ENCODE results near the gene ZNF608. TPM values are rescaled to one million over a fixed set of nuclear protein-coding genes. Genes with fewer than 3 reads are reported as not detected.
A peak's percentile ranks its signal among the peaks of the same experiment; 100 is the strongest.

The ZNF608 gene
- total RNA-seq, 1 donor from 2014 or later: 37.8 TPM

GRCh38 chr5:124752854-124753720, 6.6 kb upstream of the ZNF608 start:
- no peak for DNase-seq

GRCh38 chr5:124751031-124751430, 4.6 kb upstream of the ZNF608 start:
- DNase-seq: no peak

- peak; percentile 97 for DNase-seq
Measured at GRCh38 chr5:124748687-124749594, 2.5 kb upstream of the ZNF608 start.

- peak; percentile 77 for DNase-seq
Measured at GRCh38 chr5:124747791-124748686, 1.6 kb upstream of the ZNF608 start.

- DNase-seq: peak; percentile 97
Measured at GRCh38 chr5:124746916-124747790, 714 bp upstream of the ZNF608 start.

- peak; percentile 63 for DNase-seq
Measured at GRCh38 chr5:124745007-124745927, 1.2 kb downstream of the ZNF608 start.

- peak; percentile 67 for DNase-seq
Measured at GRCh38 chr5:124744170-124744971, 2.1 kb downstream of the ZNF608 start.

GRCh38 chr5:124743602-124744169, 2.8 kb downstream of the ZNF608 start:
- DNase-seq: peak; percentile 57

- DNase-seq: peak; percentile 59
Measured at GRCh38 chr5:124742983-124743601, 3.3 kb downstream of the ZNF608 start.

GRCh38 chr5:124742521-124742920, 3.9 kb downstream of the ZNF608 start:
- no peak for DNase-seq

GRCh38 chr5:124741711-124742496, 4.5 kb downstream of the ZNF608 start:
- DNase-seq: peak; percentile 85

GRCh38 chr5:124740991-124741583, 5.4 kb downstream of the ZNF608 start:
- peak; percentile 25 for DNase-seq

- DNase-seq: no peak
Measured at GRCh38 chr5:124740071-124740470, 6.4 kb downstream of the ZNF608 start.

- DNase-seq: peak; percentile 22
Measured at GRCh38 chr5:124739634-124740025, 6.8 kb downstream of the ZNF608 start.

- DNase-seq: peak; percentile 46
Measured at GRCh38 chr5:124738681-124739633, 7.5 kb downstream of the ZNF608 start.

- DNase-seq: no peak
Measured at GRCh38 chr5:124737651-124738050, 8.8 kb downstream of the ZNF608 start.
